Measurements from ENCODE around the gene CLEC7A.

DNA sequence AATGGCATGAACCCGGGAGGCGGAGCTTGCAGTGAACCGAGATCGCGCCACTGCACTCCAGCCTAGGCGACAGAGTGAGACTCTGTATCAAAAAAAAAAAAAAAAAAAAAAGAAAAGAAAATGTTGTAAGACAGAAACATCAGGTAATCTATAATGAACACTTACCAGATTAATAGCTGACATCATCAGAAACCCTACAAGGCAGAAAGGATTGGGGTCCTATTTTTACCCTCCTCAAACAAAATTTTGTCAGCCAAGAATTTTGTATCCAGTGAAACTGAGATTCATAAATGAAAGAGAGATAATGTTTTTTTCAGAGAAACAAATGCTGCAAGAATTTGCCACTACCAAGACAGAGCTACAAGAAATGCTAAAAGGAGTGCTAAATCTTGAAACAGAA lies 45.3 kb downstream of the CLEC7A start:
- no peak for TF ChIP-seq POLR2AphosphoS5 (IDR thresholded peaks at IDR 0.05)
- TF ChIP-seq, protein P1, sequence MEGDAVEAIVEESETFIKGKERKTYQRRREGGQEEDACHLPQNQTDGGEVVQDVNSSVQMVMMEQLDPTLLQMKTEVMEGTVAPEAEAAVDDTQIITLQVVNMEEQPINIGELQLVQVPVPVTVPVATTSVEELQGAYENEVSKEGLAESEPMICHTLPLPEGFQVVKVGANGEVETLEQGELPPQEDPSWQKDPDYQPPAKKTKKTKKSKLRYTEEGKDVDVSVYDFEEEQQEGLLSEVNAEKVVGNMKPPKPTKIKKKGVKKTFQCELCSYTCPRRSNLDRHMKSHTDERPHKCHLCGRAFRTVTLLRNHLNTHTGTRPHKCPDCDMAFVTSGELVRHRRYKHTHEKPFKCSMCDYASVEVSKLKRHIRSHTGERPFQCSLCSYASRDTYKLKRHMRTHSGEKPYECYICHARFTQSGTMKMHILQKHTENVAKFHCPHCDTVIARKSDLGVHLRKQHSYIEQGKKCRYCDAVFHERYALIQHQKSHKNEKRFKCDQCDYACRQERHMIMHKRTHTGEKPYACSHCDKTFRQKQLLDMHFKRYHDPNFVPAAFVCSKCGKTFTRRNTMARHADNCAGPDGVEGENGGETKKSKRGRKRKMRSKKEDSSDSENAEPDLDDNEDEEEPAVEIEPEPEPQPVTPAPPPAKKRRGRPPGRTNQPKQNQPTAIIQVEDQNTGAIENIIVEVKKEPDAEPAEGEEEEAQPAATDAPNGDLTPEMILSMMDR (IDR thresholded peaks at IDR 0.05), result no peak

Data from prostate gland (tissue), 2 donors.